Activated naive CD8-positive, alpha-beta T cell treated with anti-CD3 and anti-CD28 coated beads, Interleukin-2, amount 50 U/mL, for 24 hours (primary cell): ENCODE data around the gene PRAF2.

Experiments
- ATAC-seq: fragments of 150-1000 bp; cut with Tn5 transposase; one replicate; pipeline ENCODE4 v1.10.0; 2021
- DNase-seq: peaks from one replicate; pipeline ENCODE4 v3.0.0; 2021
- H3K27ac Mint-ChIP-seq: one replicate; pipeline ENCODE4 v1.8.0; 2021; ENCODE audit warnings: mild to moderate bottlenecking, mixed read lengths
- H3K27me3 Mint-ChIP-seq: one replicate; pipeline ENCODE4 v1.8.0; 2021; ENCODE audit warnings: mixed read lengths
- H3K36me3 Mint-ChIP-seq: one replicate; pipeline ENCODE4 v1.8.0; 2021; ENCODE audit warnings: low read depth, mixed read lengths
- H3K4me1 Mint-ChIP-seq: one replicate; pipeline ENCODE4 v1.8.0; 2021; ENCODE audit warnings: mixed read lengths
- H3K4me3 Mint-ChIP-seq: one replicate; pipeline ENCODE4 v1.8.0; 2021; ENCODE audit warnings: mild to moderate bottlenecking, moderate library complexity, mixed read lengths
- H3K9me3 Mint-ChIP-seq: one replicate; pipeline ENCODE4 v1.8.0; 2021; ENCODE audit warnings: mixed read lengths

PRAF2 gene

DNA sequence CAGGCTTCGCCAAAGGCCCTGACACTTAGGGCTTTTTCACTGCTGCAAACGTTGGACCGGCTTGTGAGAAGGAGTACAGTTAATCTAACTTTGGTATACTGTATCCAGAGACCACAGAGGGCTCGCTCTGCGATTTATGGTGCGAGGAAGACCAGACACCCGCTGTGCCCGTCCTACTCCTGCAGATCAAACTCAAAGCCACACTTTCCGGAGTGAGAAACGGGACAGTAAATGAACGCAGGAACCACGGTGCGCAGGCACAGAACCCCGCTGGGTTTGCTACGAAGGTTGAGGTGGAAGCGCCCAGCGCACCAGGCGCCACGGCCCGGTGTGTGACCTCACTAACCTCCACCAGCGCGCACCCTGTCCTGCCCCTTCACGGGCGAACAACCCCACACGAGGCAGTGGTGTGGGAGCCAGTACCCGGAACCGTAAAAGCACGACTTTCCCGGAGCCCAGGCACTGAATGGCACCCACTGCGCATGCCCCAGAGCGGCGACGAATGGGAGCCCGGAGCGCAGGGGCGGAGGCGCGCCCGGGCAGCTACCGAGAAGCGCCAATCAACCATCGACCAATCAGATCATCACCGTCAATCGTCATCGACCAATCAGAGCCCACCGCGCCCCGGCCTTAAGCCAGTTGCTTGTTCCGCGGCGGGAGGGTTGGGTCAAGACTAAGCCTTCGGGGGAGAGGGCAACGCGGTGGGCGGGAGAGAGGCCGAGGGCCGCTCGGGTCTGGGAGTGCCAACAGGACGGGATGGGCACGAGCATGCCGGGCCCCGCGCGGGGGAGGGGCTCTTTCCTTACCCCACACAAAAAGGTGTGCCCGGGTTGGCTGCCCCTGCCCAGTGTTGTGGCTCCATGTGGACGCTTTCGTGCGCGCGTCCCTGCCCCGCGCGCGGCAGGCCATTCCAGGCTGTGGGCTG is 27.2 kb upstream of the PRAF2 start:
- Mint-ChIP-seq H3K9me3 (no peaks in the 10 kb centered on the region), H3K36me3 (no peaks in the 10 kb centered on the region), H3K4me3 (peak overlapping the region; percentile 87), H3K27me3 (no peaks in the 10 kb centered on the region), H3K4me1 (peaks cover 6% of the 10 kb centered on the region), H3K27ac (peak overlapping the region; percentile 88)
- DNase-seq (peak; percentile 85), ATAC-seq (peak; percentile 93)

DNA sequence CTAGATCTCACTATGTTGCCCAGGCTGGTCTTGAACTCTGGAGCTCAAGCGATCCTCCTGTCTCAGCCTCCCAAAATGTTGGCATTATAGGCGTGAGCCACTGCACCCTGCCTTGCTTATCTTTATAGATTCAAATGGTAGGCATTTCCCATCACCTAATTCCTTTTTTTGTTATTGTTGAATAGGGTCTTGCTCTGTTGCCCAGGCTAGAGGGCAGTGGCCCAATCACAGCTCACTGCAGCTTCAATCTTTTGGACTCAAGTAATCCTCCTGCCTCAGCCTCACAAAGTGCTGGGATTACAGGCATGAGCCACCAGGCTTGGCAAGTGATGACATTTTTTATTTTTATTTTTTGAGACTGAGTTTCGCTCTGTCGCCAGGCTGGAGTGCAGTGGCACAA is 22.6 kb upstream of the PRAF2 start:
- H3K9me3 Mint-ChIP-seq, result no peaks in the 10 kb centered on the region
- H3K36me3 Mint-ChIP-seq, result no peaks in the 10 kb centered on the region
- no peak overlapping the region for H3K27ac Mint-ChIP-seq
- ATAC-seq (no peak), DNase-seq (no peak)
- peaks cover 3% of the 10 kb centered on the region for H3K4me1 Mint-ChIP-seq
- no peak overlapping the region for H3K4me3 Mint-ChIP-seq
- no peaks in the 10 kb centered on the region for H3K27me3 Mint-ChIP-seq

DNA sequence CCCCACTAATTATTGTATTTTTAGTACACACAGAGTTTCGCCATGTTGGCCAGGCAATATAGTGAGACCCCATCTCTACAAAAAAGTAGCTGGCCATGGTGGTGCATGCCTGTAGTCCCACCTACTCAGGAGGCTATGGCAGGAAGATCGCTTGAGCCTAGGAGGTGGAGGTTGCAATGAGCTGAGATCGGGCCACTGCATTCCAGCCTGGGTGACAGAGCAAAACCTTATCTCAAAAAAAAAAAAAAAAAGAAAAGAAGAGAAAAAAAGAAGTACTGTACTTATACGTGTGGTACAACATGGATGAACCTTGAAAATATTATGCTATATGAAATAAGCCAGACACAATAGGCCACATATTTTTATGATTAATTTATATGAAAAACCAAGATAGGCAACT is 15.8 kb upstream of the PRAF2 start:
- ATAC-seq (no peak), DNase-seq (no peak)
- no peak overlapping the region for H3K4me3 Mint-ChIP-seq
- no peaks in the 10 kb centered on the region for H3K27me3 Mint-ChIP-seq
- no peaks in the 10 kb centered on the region for H3K4me1 Mint-ChIP-seq
- H3K27ac Mint-ChIP-seq, result no peak overlapping the region
- no peaks in the 10 kb centered on the region for H3K9me3 Mint-ChIP-seq
- no peaks in the 10 kb centered on the region for H3K36me3 Mint-ChIP-seq

DNA sequence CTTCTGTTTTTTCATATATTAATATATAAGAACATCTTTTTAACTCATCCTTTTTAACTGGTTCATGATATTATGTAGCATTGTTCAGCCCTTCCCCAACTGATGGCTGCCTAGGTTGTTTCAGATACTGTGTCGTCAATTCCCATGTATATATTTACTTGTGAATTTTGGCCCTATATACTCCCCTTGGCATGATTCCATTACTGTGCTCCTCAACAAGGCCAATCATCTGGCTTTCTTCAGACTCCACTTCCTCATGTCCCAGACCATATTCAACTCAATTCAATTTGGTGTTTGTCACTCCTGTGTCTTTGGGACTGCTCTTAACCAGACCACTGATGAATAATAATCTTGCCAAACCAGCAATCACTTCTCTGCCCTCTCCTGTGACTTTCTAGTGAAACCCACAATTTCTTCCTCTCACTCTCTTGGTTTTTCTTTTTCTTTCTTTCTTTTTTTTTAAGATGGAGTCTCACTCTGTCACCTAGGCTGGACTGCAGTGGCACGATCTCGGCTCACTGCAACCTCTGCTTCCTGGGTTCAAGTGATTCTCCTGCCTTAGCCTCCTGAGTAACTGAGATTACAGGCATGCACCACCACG is 8.6 kb upstream of the PRAF2 start:
- Mint-ChIP-seq H3K27me3 (no peaks in the 10 kb centered on the region), H3K9me3 (no peaks in the 10 kb centered on the region), H3K27ac (no peak overlapping the region), H3K4me1 (peaks cover 13% of the 10 kb centered on the region), H3K36me3 (peaks cover 2% of the 10 kb centered on the region), H3K4me3 (no peak overlapping the region)
- DNase-seq, result no peak
- ATAC-seq, result no peak

DNA sequence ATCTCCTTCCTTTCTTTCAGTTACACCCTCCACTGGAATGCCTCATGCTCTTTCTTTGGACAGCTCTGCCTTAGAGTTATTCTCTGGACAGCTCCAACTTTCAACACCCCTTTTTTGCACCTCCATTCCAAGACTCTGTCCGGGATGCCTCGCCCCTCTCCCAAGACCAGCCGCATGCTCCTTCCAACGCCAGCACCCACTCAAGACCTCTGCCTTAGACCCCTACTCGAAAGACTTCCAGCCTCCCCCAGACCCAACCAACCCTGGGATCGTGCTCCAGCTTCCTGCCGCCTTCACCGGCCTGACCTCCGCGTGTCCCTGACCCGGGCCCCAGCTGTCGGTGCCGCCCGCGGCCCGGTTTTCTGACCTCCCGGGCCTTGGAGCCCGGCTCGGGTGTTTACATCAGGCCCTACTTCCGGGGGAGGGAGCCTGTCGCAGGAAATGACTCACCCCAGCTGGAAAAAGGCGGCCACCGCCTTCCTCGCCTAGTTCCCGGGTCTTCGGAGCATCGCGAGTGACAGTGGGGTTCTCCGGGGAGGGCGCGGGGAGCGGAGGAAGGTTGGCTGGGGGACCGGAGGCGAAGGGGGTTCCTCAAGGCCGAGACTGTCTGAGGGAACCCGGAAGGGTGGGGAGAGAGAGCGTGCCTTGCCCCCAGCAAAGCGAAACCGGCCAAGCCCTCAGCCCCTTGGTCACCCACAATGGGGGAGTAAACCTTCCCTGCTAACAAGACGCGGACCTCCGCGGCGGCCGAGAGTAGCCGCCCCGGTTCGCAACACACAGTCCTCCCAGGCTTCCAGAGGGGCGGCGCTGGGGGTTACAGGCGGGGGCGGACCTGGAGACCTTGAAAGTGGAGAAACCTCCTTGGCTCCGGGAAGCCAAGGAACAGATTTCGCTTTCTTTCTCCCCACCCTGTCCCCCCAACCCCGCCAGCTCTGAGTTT is 6.0 kb upstream of the PRAF2 start, which contains the start of gene WDR45:
Gene WDR45, minus strand, starts transcription at position 399 of the 940 bp plus-strand sequence. CDS start 1,792 bp downstream, outside the sequence.
- ATAC-seq (peak; percentile 85), DNase-seq (peak; percentile 71)
- peaks cover 13% of the 10 kb centered on the region for H3K4me1 Mint-ChIP-seq
- no peaks in the 10 kb centered on the region for H3K9me3 Mint-ChIP-seq
- H3K27me3 Mint-ChIP-seq, result no peaks in the 10 kb centered on the region
- peak within 1 kb of the TSS; percentile 86 for H3K4me3 Mint-ChIP-seq
- peaks cover 2% of the 10 kb centered on the region for H3K36me3 Mint-ChIP-seq
- peak within 1 kb of the TSS; percentile 94 for H3K27ac Mint-ChIP-seq

DNA sequence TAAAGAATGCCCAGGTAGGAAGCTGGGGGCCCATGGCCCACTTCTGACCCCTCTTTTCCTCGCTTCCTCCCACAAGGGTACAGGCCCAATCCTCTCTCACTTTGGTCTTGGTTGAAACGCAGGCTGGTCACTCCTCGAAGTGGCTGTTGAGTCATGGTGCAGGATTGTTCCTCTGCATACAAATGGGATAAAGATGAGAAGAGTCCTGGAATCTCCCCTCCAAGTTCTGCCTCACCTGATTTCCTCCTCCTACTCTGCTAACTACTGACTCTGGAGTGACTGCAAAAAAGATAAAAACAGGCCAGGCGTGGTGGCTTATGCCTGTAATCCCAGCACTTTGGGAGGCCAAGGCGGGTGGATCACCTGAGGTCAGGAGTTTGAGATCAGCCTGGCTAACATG is 4.1 kb upstream of the PRAF2 start:
- Mint-ChIP-seq H3K36me3 (peaks cover 4% of the 10 kb centered on the region), H3K4me3 (no peak overlapping the region), H3K27me3 (no peaks in the 10 kb centered on the region), H3K4me1 (peaks cover 23% of the 10 kb centered on the region), H3K9me3 (no peaks in the 10 kb centered on the region), H3K27ac (no peak overlapping the region)
- ATAC-seq, result no peak
- no peak for DNase-seq

DNA sequence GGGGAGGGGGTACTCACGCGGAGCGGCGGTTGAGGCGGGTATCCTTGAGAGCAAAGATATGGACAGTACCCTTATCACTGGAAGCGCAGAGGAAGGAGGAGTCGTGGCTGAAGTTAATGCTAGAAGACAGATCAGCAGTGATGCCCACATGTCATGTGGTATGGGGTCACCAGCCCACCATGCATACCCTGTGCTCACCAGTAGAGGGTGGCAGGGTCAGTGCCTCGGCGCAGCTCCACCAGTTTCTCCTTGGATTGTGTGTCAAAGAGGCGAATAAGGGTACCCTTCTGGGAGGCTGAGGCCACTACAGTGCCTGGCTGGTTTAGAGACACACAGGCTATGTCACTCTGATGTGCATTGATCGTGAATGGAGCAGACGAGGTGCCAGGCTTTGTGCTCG is 1.5 kb upstream of the PRAF2 start:
- Mint-ChIP-seq H3K9me3 (no peaks in the 10 kb centered on the region), H3K4me3 (no peak overlapping the region), H3K4me1 (peaks cover 26% of the 10 kb centered on the region), H3K36me3 (peaks cover 4% of the 10 kb centered on the region), H3K27ac (no peak overlapping the region), H3K27me3 (no peaks in the 10 kb centered on the region)
- ATAC-seq (no peak), DNase-seq (no peak)

DNA sequence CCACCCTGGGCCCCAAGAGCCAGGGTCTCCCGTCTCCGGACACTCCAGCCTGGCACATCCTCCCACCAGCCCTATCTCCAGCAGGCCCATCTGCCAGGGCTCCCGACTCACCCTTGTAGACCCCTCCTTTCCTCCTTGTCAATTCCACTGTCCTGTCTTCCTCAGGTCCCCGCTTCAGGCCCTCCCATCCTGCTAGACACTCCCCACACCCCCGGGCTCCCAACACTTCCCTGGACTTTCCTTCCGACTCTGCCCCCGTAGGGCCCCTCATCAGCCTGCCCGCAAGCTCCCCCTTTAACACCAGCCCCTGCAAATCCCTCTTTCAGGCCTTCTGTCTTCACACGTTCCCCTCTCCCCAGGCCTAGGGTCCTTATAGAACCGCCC is 1.1 kb downstream of the PRAF2 start:
- Mint-ChIP-seq H3K4me3 (peak overlapping the region; percentile 80), H3K4me1 (peaks cover 18% of the 10 kb centered on the region), H3K36me3 (peaks cover 2% of the 10 kb centered on the region), H3K9me3 (no peaks in the 10 kb centered on the region), H3K27ac (no peak overlapping the region), H3K27me3 (no peaks in the 10 kb centered on the region)
- DNase-seq, result no peak
- no peak for ATAC-seq

DNA sequence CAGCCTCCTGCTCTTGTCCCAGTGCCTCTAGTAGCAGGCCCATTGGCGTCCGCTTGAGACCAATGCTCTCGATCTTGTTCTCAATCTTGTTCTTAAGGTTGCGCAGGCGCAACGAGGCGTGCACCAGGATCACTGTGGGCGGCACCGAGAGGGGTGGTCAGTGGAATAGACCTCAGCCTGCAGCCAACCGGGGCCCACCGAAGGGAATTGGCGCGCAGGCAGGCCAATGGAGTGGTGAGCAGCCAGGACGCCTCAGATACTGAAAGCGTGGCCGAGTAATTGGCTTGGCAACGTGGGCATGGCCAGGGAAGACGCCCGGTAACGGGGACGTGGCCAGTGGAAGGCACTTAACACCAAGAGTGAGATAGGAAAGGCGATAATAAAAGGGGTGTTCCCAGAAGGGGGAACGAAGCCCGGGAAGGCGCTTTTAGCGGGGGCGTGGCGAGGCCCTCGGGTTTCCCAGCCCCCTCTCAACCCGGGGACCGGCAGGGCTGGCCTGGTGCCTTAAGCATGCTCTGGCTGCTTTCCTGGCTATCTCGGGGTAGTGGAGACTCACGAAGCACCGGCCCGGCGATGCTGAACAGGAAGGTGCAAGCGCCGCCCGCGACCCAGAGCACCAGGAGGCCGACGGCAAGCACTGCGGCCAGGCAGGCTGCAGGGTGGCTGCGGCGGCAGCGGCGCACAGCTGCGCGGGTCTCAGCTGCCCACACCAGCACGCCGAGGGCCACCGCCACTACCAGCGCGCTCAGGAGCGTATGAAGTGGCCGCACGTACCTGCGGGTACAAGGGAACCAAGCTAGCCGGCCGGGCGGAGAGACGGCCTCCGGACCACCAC is 1.7 kb downstream of the PRAF2 start:
- Mint-ChIP-seq H3K4me3 (peak overlapping the region; percentile 46), H3K4me1 (peaks cover 18% of the 10 kb centered on the region), H3K36me3 (peaks cover 2% of the 10 kb centered on the region), H3K9me3 (no peaks in the 10 kb centered on the region), H3K27ac (no peak overlapping the region), H3K27me3 (no peaks in the 10 kb centered on the region)
- DNase-seq (no peak), ATAC-seq (no peak)

DNA sequence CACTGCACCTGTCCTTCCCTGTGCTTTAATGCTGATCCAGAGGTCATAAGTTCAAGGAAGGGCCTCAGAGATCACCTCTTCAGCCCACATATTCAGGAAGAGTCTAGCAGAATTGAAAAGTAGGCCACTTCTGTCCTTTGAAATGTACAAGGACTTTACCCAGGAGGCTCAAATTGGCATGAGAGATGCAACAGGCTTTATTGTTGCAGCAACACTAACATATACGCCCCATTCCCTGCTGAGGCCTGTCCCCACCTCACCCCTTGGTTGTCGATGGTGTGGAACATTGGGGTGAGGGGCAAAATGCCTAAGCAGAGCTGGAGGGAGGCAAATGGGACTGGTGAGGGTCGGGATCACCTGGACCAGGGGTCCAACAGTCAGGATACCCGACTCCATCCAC is 2.8 kb downstream of the PRAF2 start:
- no peaks in the 10 kb centered on the region for H3K9me3 Mint-ChIP-seq
- peaks cover 2% of the 10 kb centered on the region for H3K36me3 Mint-ChIP-seq
- H3K27ac Mint-ChIP-seq, result no peak overlapping the region
- DNase-seq, result no peak
- H3K4me3 Mint-ChIP-seq, result no peak overlapping the region
- no peaks in the 10 kb centered on the region for H3K27me3 Mint-ChIP-seq
- H3K4me1 Mint-ChIP-seq, result peaks cover 18% of the 10 kb centered on the region
- no peak for ATAC-seq

DNA sequence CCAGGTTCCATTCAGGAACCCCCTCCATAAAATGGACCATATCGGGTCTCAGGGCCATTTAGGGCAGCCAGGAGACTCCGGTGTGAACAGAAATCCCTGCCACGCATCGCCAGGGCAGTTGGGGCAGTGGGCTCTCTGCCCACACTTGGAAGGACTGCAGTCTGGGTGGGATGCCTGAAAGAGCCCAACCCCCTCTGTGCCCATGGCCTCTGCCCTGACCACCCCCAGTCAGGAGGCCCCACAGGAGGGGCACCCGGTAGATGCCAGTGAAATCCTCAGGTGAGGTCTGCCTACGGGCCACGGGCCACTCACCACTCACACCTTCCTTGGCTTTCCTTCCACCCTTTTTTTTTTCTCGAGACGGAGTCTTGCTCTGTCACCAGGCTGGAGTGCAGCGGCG is 4.8 kb downstream of the PRAF2 start:
- Mint-ChIP-seq H3K27ac (no peak overlapping the region), H3K9me3 (no peaks in the 10 kb centered on the region), H3K36me3 (peaks cover 2% of the 10 kb centered on the region), H3K27me3 (no peaks in the 10 kb centered on the region), H3K4me3 (no peak overlapping the region), H3K4me1 (peaks cover 13% of the 10 kb centered on the region)
- DNase-seq (no peak), ATAC-seq (no peak)

DNA sequence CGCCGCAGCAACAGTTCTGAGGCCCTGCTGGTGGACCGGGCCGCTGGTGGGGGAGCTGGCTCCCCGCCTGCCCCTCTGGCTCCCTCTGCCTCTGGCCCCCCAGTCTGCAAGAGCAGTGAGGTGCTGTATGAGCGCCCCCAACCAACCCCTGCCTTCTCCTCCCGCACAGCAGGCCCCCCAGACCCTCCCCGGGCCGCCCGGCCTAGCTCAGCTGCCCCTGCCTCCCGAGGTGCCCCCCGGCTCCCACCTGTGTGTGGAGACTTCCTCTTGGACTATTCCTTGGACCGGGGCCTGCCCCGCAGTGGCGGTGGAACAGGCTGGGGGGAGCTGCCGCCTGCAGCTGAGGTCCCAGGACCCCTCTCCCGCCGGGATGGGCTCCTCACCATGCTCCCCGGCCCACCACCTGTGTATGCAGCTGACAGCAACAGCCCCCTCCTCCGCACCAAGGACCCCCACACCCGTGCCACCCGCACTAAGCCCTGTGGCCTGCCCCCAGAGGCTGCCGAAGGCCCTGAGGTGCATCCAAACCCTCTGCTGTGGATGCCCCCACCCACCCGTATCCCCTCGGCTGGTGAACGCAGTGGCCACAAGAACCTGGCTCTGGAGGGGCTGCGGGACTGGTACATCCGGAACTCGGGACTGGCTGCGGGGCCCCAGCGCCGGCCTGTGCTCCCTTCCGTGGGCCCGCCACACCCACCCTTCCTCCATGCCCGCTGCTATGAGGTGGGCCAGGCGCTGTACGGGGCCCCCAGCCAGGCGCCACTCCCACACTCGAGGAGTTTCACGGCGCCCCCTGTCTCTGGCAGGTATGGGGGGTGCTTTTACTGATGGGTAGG is 6.3 kb downstream of the PRAF2 start:
- peaks cover 5% of the 10 kb centered on the region for H3K4me1 Mint-ChIP-seq
- DNase-seq (no peak), ATAC-seq (no peak)
- H3K36me3 Mint-ChIP-seq, result no peaks in the 10 kb centered on the region
- H3K4me3 Mint-ChIP-seq, result no peak overlapping the region
- no peak overlapping the region for H3K27ac Mint-ChIP-seq
- H3K9me3 Mint-ChIP-seq, result no peaks in the 10 kb centered on the region
- H3K27me3 Mint-ChIP-seq, result no peaks in the 10 kb centered on the region

DNA sequence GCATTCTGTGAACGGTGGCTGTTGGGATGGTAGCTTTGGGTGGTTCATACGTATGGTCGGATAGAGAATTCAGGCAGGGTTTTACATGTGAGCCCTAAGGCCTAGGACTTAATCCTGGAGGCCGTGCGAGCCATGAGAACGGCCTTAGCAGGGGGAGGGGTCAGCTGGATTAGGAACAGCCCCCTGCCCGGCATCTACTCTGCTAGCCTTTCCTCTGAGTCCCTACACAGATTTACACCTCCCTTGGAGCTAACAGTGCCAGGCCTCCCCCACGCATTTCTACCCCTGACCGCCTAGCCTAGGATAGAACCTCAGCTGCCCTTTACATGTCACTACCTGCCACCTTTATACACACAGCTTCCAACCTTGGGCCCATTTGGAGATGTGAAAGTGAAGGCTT is 7.1 kb downstream of the PRAF2 start:
- no peak for DNase-seq
- no peak overlapping the region for H3K27ac Mint-ChIP-seq

More for the DNA sequence above, 7.1 kb downstream of the PRAF2 start:
- Mint-ChIP-seq H3K4me1 (peaks cover 2% of the 10 kb centered on the region), H3K9me3 (no peaks in the 10 kb centered on the region), H3K27me3 (no peaks in the 10 kb centered on the region), H3K4me3 (no peak overlapping the region), H3K36me3 (no peaks in the 10 kb centered on the region)
- no peak for ATAC-seq
